GM19438 (cell line): Measurements from ENCODE around the gene RNASE9.
"Not testable (repeated sequence)": the region's sequence is repeated elsewhere in the genome, so short reads cannot be mapped to it uniquely, and the experiment has no call there.

Experiments used
- ATAC-seq: cut with Tn5 transposase; IDR thresholded peaks from one replicate; pipeline ENCODE4 v1.9.1; 2021; ENCODE audit warnings: low read depth; ENCODE audit not compliant: unreplicated experiment

Gene RNASE9

GRCh38 chr14:20530771-20531571 is 29.9 kb downstream of the RNASE9 start:
- no peak for ATAC-seq

- no peak for ATAC-seq
Measured at GRCh38 chr14:20529806-20530205, 31.0 kb downstream of the RNASE9 start.

GRCh38 chr14:20524027-20524426 is 36.8 kb downstream of the RNASE9 start:
- ATAC-seq = no peak

- ATAC-seq = no peak
Measured at GRCh38 chr14:20522332-20522731, 38.5 kb downstream of the RNASE9 start.

GRCh38 chr14:20516921-20517320 is 43.9 kb downstream of the RNASE9 start:
- no peak for ATAC-seq

DNA sequence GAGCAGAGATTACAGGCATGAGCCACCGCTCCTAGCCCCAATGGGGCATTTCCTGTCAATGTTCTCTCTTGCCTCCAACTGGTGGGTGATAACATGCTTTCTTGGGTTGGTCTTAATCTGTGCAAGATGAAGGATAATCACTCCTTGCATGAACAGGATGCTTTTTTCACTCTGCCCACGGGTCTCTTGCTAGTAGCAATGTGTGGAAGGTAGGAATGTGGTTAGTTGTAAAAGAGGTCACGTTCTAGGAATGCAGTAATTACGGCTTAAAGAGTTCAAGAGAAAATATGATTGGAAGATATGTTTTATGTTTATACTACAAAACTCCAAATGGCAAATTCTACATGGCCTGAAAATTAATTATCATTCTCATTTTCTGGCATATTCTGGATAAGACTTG is 45.0 kb downstream of the RNASE9 start:
- ATAC-seq = no peak

- no peak for ATAC-seq
Measured at GRCh38 chr14:20512177-20512905, 48.5 kb downstream of the RNASE9 start.

- no peak for ATAC-seq
Measured at GRCh38 chr14:20508367-20508766, 52.5 kb downstream of the RNASE9 start.

DNA sequence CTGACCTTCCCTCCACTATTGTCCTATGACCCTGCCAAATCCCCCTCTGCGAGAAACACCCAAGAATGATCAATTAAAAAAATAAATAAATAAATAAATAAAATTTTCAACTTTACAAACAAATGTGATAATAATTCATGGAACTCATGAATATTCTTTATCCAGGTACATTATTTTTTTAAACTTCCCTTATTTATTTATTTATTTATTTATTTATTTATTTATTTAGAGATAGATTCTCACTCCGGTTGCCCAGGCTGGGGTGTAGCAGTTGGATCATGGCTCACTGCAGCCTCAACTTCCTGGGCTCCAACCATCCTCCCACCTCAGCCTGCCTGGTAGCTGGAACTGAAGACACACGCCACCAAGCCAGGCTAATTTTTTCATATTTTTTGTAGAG is 53.3 kb downstream of the RNASE9 start:
- ATAC-seq = not testable (repeated sequence)

- ATAC-seq = not testable (repeated sequence)
Measured at GRCh38 chr14:20506752-20507151, 54.1 kb downstream of the RNASE9 start.

DNA sequence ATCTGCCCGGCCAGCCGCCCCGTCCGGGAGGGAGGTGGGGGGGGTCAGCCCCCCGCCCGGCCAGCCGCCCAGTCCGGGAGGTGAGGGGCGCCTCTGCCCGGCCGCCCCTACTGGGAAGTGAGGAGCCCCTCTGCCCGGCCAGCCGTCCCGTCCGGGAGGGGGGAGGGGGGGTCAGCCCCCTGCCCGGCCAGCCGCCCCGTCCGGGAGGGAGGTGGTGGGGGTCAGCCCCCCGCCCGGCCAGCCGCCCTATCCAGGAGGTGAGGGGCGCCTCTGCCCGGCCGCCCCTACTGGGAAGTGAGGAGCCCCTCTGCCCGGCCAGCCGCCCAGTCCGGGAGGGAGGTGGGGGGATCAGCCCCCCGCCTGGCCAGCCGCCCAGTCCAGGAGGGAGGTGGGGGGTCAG is 54.6 kb downstream of the RNASE9 start:
- not testable (repeated sequence) for ATAC-seq
